ENCODE data around the gene TOR1B. TPM values are rescaled to one million over a fixed set of nuclear protein-coding genes. Genes with fewer than 3 reads are reported as not detected.
"Not testable (repeated sequence)": the region's sequence is repeated elsewhere in the genome, so short reads cannot be mapped to it uniquely, and the experiment has no call there.

TOR1B gene
- 15.0 TPM for polyA plus RNA-seq (ENCODE audit: insufficient read length)

GRCh38 chr9:129802833-129803675 lies at the start of gene TOR1B:
Gene TOR1B, plus strand, starts transcription at chr9:129803184. Its CDS starts 29 bp downstream, at chr9:129803213.
- peak; percentile 73 for DNase-seq (ENCODE audit: low read depth)

GRCh38 chr9:129755151-129755550 lies 47.8 kb upstream of the TOR1B start:
- no peak for DNase-seq (ENCODE audit: low read depth)

GRCh38 chr9:129756191-129756590 lies 46.8 kb upstream of the TOR1B start:
- DNase-seq (ENCODE audit: low read depth) = no peak

GRCh38 chr9:129757045-129757444 lies 45.9 kb upstream of the TOR1B start:
- no peak for DNase-seq (ENCODE audit: low read depth)

GRCh38 chr9:129759319-129759718 lies 43.7 kb upstream of the TOR1B start:
- no peak for DNase-seq (ENCODE audit: low read depth)

GRCh38 chr9:129759804-129760502 lies 43.0 kb upstream of the TOR1B start:
- DNase-seq (ENCODE audit: low read depth) = no peak

- not testable (repeated sequence) for DNase-seq (ENCODE audit: low read depth)
Observed at GRCh38 chr9:129760784-129761183, 42.2 kb upstream of the TOR1B start.

GRCh38 chr9:129761293-129761900 lies 41.6 kb upstream of the TOR1B start:
- no peak for DNase-seq (ENCODE audit: low read depth)

- DNase-seq (ENCODE audit: low read depth) = no peak
Observed at GRCh38 chr9:129761901-129762369, 41.0 kb upstream of the TOR1B start.

GRCh38 chr9:129762370-129762984 lies 40.5 kb upstream of the TOR1B start:
- DNase-seq (ENCODE audit: low read depth) = not testable (repeated sequence)

GRCh38 chr9:129762985-129763926 lies 39.7 kb upstream of the TOR1B start:
- no peak for DNase-seq (ENCODE audit: low read depth)

GRCh38 chr9:129765764-129766317 lies 37.1 kb upstream of the TOR1B start:
- no peak for DNase-seq (ENCODE audit: low read depth)

GRCh38 chr9:129768486-129768885 lies 34.5 kb upstream of the TOR1B start:
- DNase-seq (ENCODE audit: low read depth) = no peak

- no peak for DNase-seq (ENCODE audit: low read depth)
Observed at GRCh38 chr9:129769669-129770068, 33.3 kb upstream of the TOR1B start.

GRCh38 chr9:129770741-129771140 lies 32.2 kb upstream of the TOR1B start:
- no peak for DNase-seq (ENCODE audit: low read depth)

- no peak for DNase-seq (ENCODE audit: low read depth)
Observed at GRCh38 chr9:129773262-129774048, 29.5 kb upstream of the TOR1B start.

- no peak for DNase-seq (ENCODE audit: low read depth)
Observed at GRCh38 chr9:129774791-129775447, 28.1 kb upstream of the TOR1B start.

GRCh38 chr9:129775448-129775798 lies 27.6 kb upstream of the TOR1B start:
- no peak for DNase-seq (ENCODE audit: low read depth)

GRCh38 chr9:129776096-129776495 lies 26.9 kb upstream of the TOR1B start:
- not testable (repeated sequence) for DNase-seq (ENCODE audit: low read depth)

Measured in forelimb muscle (tissue), 1 donor.